SK-N-DZ (cell line): Measurements from ENCODE around the gene PHYHD1.

Experiments used
- DNase-seq: peaks from one replicate; pipeline ENCODE4 v3.0.0-alpha.2; 2015; ENCODE audit warnings: low spot score

Gene PHYHD1

DNA sequence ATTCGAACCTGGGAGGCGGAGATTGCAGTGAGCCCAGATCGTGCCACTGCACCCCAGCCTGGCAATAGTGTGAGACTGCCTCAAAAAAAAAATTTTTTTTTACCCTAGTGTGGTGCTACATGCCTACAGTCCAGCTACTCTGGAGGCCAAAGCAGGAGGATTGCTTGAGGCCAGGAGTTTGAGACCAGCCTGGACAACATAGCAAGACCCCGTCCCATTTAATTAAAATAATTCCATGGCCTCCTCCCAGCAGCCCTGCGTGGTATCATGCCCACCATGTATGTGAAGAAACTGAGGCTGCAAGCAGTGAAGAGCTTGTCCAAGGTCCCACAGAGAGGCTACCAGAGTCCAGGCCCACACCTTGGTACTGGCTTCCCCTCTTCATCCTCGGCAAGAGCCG lies 19.4 kb upstream of the PHYHD1 start:
- no peak for DNase-seq

DNA sequence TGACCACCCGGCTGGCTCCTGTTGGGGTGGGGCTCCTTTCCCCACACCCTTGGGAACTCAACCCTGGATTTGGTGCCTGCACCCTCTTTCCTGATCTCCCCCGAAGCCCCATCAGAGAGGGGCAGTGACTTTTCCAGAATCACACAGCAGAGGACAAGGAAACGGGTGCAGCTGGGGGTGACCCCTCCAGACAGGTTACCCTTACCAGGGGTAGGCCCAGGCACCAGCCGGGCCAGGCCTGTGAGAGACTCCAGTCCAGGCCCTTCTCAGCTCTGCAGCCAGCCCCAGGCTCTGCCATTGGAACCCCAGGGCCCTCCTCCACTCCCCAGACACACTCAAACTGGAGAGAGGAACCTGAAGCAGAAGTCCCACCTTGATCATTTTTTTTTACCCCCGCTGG lies 19.0 kb upstream of the PHYHD1 start:
- no peak for DNase-seq

DNA sequence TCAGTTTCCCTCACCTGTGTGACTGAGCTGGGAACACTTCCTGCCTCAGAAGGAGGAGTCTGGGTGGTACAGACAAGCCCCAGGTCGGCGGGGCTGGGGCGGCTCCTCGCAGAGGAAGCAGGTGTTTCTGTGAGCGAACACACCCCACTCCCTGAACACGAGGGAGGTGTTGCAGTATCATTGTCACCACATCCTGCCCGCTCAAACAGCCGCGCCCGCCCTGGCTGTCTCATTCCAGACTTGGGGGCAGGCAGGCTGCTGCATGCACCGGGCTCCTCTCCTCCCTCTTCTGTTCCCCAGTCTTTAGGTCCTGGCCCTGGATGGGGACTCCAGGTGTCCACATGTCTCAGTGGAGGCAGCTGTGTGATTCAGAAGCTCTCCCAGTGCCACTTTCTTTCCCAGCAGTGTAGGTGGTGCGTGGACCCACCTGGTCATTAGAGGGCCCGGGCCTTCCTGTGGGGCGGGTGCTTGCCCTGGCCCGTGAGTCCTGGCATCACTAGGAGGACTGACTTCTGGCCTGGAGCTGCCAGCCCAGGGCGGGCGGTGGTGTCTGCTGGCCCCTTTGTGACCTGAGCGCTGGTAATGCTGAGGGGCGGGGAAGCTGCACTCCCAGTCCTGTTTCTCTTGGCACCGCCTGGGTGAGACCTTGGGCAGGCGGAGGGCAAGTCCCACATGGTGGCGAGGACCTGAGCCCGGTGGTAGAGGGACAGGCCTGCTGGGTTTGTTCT lies 18.3 kb upstream of the PHYHD1 start:
- no peak for DNase-seq

DNA sequence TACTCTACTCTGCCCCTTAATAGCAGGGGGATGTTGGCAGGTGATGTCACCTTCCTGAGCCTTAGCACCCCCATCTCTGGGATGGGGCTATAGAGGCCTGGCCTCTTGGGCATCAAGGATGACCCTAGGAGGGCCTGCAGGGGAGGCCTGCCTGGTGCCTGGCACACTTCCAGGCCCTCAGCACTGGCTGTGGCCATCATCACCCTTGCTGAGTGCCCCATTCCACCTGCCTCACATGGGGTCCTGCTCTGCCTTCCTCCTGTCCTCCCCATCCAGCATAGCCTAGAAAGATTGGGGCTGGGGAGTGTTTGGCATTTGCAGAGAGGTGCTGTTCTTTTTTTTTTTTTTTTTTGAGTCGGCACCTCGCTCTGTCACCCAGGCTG lies 17.7 kb upstream of the PHYHD1 start:
- DNase-seq = no peak

DNA sequence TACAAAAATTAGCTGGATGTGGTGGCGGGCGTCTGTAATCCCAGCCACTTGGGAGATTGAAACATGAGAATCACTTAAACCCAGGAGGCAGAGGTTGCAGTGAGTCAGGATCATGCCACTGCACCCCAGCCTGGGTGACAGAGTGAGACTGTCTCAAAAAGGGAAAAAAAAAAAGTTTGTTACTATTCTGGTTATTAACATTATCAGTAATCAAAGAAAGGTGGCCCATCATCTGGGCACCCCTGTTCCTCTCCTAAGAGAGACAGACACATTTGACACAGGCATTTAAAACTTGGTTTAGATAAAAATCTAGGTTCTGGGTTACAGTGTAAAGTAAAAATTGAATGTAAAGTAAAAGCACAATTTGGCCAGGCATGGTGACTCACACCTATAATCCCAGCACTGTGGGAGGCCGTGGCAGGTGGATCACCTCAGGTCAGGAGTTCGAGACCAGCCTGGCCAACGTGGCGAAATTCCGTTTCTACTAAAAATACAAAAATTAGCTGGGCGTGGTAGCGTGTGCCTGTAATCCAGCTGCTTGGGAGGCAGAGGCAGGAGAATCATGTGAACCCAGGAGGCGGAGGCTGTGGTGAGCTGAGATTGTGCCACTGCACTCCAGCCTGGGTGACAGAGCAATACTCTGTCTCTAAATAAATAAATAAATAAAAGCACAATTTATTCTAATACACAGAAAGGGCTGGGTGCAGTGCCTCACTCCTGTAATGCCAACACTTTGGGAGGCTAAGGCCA lies 16.7 kb upstream of the PHYHD1 start:
- no peak for DNase-seq

DNA sequence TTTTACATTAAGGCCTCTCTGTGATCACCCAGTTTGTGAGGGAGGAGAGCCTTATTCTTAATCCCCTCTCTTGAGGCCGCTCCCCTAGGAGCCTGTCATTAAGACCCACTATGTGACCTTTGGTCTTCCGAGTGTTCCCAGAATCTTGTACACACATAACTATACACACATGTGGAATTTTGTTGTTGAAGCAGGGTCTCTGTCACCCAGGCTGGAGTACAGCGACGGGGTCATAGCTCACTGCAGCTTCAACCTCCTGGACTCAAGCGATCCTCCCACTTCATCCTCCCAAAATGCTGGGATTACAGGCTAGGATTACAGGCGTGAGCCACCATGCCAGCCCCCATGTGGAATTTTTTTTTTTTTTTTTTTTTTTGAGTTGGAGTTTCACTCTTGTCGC lies 14.8 kb upstream of the PHYHD1 start:
- no peak for DNase-seq

DNA sequence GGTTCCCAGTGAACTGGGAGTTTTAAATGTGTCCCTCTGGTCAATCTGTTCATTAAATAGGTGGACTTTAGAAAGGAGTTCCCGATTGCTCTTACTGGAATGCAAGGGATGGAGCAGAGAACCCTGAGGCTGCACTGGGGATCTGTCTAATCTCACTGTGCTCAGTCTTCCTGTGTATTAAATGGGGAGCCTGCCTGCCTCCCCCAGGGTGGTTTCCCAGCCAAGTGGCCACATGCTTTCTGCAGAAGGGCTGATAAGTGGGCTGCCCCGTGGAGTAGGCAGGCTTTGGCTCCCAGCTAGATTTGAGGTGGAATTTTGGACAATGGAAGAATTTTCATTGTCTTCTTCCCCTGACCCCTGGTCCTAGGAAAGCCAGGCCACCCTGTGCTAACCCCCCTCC lies 14.0 kb upstream of the PHYHD1 start:
- DNase-seq = no peak

DNA sequence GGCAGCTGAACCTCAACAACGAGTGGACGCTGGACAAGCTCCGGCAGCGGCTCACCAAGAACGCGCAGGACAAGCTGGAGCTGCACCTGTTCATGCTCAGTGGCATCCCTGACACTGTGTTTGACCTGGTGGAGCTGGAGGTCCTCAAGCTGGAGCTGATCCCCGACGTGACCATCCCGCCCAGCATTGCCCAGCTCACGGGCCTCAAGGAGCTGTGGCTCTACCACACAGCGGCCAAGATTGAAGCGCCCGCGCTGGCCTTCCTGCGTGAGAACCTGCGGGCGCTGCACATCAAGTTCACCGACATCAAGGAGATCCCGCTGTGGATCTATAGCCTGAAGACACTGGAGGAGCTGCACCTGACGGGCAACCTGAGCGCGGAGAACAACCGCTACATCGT lies 12.4 kb upstream of the PHYHD1 start:
- no peak for DNase-seq

DNA sequence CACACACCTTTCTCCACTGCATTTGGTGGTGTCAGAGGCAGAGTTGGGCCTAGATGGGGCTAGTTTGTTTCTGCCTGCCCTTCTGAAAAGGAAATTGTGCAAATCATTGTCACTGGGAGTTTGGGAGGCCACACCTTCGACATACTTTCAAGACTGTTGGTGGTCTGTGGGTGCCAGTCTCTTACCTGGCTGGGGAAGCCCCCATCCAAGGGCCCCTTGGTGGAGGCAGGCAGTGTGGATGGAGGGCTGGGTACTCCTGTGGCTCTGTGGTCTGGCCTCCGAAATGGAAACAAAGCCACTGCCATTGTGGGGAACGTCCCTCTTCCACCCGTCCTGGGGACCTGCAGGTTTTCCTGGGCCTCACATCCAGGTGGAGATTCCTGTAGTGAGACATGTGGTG lies 10.9 kb upstream of the PHYHD1 start:
- no peak for DNase-seq

DNA sequence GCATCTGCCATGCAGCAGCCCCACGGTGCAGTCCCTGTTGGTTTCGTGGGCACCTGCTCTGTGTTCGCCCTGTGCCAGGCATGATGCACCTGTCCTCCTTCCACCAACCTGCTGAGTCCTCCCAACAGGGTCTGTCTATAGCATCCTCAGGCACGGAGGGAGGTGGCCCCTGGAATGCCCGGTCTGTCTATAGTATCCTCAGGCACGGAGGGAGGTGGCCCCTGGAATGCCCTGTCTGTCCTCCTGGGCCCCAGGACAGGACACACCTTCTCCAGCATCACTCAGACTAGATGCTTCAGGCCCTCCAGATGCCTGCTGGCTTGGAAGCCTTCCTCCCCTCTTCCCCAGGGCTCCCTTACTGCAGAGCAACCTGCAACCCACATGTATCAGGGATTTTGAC lies 9.9 kb upstream of the PHYHD1 start:
- no peak for DNase-seq

DNA sequence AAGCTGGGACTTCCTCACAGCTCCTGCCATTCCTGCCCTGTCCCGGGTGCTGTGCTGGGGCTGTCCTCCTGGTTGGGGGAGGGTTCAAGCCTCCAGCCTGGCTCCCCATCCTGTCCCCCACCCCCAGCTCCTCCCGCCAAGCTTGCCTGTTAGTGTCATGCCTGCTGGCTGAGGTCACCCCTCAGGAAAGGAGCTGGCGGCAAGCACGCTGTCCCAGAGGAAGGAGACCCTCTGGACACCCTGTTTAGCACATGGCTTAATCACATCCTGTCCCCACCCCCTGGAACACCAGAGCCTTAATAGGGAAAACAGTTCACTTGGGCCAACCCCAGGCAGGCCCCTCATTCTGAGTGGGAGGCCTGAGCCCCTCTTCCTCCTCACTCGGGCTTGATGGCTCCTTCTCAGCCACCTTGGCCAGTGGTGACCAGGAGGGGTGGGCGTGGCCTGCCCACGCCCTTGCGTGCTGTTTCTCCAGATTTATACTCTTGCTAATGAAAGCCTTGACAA lies 9.2 kb upstream of the PHYHD1 start:
- no peak for DNase-seq

DNA sequence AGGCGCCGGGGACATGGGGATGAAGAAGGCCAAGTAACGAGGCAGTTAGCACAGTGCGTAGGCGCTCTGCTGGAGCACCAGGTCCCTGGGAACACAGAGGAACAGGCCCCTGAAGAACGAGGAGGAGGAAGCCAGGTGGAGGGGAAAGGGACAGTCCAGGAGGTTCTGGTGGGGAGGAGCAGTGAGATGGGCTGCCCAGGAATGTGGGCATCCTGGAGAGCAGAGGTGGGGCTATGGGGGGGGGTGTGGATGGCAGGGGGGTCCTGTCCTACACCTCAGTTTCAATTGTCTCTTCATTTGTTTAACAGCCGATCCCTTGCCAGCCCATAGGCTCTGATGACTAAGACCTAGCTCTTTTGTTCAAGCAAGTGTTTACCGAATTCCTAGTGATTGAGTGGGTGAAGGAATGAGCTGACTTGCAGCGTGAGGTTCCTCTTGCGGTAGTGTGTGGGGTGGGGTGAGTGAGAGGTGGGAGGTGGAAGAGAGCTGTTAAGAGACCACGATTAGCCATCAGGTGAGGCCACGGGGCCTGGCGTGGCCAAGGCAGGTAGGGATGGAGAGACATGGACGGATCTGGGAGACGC lies 8.4 kb upstream of the PHYHD1 start:
- DNase-seq = no peak

DNA sequence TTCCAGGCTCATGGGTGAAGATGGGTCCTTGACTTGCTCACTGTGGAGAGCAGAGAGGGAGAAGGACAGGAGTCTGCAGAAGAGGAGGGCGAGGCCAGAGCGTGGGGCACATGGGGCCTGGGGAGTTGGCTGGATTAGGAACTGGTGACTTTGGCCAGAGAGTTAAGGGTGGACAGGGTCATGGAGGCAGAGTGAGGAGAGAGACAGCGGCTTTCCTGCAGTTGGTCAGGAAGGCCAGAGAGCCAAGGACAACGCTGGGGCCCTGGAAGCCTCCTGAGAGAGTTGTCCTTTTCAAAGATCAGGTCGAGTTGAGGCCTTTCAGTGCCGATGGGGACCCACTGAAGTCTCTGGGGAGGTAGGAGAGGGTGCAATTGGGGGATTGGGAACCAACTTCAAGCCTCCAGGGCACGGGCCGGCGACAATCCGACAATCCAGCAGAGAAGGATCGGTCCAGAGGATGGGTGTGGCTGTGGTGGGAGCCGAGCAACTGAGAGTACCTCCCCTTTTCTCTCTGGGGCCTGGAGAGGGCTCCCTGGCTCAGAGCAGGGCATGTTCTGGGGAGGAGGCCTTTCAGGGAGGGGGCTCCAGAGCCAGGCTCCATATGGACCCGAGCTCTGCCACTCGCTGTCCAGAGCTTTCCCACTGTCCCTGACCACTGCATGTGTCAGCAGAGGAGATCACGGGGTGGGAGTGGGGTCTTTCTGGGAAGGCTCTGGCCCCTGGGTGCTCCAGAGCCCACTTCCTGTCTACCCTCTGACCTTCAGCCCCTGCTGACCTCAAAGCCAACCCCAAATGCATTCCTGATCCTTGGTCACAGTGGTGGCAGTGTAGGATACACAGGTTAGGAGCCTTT lies 7.5 kb upstream of the PHYHD1 start:
- no peak for DNase-seq

DNA sequence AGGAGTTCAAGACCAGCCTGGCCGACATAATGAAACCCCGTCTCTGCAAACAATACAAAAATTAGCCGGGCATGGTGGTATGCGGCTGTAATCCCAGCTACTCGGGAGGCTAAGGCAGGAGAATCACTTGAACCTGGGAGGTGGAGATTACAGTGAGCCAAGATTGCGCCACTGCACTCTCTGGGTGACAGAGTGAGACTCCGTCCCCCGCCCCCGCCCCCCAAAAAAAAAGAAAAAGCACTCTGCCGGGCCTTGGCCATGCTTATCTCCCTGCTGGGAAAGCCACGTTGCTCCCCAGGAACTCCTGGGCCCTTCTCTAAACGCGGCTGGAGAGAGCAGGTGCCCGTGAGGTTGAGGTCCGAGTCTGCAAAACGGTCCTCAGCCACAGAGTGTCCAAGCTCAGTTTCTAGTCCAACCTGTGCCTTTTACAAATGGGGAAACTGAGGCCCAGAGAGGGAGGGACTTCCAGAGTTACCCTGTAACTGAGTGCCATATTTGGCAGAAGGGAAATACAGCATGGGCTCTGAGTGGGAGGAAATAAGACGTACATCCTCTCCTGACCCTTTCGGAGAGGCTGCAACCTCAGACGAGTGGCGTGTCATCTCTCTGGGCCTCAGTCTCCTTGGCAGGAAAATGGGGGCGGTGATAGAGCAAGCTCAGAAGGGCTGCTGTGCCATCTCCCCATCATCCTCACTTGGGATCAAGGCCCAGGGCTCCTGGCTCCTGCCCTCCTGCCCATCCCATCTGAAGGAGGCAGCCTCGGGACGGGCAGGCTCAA lies 6.6 kb upstream of the PHYHD1 start:
- no peak for DNase-seq

DNA sequence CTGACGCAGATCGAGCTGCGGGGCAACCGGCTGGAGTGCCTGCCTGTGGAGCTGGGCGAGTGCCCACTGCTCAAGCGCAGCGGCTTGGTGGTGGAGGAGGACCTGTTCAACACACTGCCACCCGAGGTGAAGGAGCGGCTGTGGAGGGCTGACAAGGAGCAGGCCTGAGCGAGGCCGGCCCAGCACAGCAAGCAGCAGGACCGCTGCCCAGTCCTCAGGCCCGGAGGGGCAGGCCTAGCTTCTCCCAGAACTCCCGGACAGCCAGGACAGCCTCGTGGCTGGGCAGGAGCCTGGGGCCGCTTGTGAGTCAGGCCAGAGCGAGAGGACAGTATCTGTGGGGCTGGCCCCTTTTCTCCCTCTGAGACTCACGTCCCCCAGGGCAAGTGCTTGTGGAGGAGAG lies 4.6 kb upstream of the PHYHD1 start:
- DNase-seq = no peak

DNA sequence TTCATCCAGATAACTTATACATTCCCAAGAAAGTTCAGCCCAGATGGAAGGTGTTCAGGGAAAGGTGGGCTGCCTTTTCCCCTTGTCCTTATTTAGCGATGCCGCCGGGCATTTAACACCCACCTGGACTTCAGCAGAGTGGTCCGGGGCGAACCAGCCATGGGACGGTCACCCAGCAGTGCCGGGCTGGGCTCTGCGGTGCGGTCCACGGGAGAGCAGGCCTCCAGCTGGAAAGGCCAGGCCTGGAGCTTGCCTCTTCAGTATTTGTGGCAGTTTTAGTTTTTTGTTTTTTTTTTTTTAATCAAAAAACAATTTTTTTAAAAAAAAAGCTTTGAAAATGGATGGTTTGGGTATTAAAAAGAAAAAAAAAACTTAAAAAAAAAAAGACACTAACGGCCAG lies 4.0 kb upstream of the PHYHD1 start:
- DNase-seq = no peak

DNA sequence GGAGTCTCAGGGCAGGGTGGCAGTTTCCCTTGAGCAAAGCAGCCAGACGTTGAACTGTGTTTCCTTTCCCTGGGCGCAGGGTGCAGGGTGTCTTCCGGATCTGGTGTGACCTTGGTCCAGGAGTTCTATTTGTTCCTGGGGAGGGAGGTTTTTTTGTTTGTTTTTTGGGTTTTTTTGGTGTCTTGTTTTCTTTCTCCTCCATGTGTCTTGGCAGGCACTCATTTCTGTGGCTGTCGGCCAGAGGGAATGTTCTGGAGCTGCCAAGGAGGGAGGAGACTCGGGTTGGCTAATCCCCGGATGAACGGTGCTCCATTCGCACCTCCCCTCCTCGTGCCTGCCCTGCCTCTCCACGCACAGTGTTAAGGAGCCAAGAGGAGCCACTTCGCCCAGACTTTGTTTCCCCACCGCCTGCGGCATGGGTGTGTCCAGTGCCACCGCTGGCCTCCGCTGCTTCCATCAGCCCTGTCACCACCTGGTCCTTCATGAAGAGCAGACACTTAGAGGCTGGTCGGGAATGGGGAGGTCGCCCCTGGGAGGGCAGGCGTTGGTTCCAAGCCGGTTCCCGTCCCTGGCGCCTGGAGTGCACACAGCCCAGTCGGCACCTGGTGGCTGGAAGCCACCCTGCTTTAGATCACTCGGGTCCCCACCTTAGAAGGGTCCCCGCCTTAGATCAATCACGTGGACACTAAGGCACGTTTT lies 3.5 kb upstream of the PHYHD1 start:
- no peak for DNase-seq

DNA sequence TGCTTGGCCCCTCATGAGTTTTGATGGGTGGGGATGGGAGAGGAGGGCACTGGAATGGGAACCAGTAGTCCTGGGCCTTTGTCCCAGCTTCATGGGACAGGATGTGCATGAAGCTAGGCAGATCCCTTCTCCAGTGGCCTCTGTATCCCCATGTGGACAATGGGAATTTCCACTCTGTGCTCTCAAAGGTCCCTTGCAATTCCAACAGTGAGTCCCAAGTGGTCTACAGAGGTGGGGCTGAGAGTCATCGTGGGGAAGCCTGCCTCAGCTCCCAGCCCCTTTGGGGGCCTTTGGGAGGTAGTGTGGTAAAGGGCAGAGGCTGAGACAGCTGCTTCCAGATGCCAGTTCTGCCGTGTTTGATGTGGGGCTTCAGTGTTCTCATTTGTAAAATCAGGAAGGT lies 1.9 kb upstream of the PHYHD1 start:
- DNase-seq = no peak

DNA sequence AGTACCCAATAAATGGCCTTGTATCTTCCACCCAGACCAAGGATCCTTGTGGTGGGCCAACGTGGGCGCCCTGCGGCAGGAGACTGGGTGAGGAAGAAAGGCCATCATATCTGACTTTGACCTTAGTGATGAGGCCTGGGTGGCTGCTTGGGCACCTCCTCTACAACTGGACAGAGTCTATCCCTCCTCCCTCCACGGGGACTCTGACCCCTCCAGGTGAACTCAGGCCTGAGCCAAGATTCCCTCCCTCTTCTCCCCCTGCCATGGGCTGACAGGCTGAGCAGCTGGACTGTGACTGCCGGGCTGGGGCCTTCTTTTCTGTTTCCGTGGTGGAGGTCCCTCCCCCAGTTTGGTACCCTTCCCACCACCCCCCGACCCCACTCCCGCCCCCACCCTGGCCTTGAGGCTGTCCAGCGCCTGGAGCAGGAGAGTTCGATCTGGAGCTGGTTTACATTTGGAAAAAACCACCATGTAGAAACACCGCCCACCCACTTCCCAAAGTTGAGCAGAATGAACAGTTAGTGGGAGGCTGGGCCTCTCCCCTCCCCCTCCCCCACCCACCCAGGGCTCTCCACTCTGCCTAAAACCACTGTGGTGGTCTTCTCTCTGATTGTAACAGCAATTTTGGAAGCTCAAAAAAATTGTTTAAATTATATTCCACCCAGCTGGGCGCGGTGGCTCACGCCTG lies 1.2 kb upstream of the PHYHD1 start:
- DNase-seq = no peak
